D721Med (cell line): ENCODE results near the gene GAB1.

Experiments
- DNase-seq: peaks from one replicate; pipeline ENCODE4 v3.0.0; 2011; ENCODE audit warnings: low spot score; ENCODE audit not compliant: insufficient read length
- FAIRE-seq: peaks from 2 replicates; lab custom pipeline; 2011; peaks lifted over from hg19 to GRCh38; lab: Jason Lieb, UNC
- CTCF ChIP-seq: IDR thresholded peaks from 2 replicates; pipeline ENCODE4 v1.5.1; 2012; ENCODE audit warnings: mild to moderate bottlenecking, control low read depth; ENCODE audit not compliant: insufficient read depth; ENCODE audit errors: missing control alignments

The GAB1 gene

GRCh38 chr4:143417679-143418403 lies 81.2 kb downstream of the GAB1 start:
- no peak for TF ChIP-seq CTCF
- no peak for FAIRE-seq
- no peak for DNase-seq

- DNase-seq (no peak), FAIRE-seq (no peak)
- no peak for TF ChIP-seq CTCF
Observed at GRCh38 chr4:143420227-143420626, 83.6 kb downstream of the GAB1 start.

- TF ChIP-seq CTCF = no peak
- FAIRE-seq = no peak
- no peak for DNase-seq
Observed at GRCh38 chr4:143421609-143422008, 84.9 kb downstream of the GAB1 start.

- TF ChIP-seq CTCF = no peak
- no peak for DNase-seq
- FAIRE-seq = no peak
Observed at GRCh38 chr4:143424276-143424675, 87.6 kb downstream of the GAB1 start.

DNA sequence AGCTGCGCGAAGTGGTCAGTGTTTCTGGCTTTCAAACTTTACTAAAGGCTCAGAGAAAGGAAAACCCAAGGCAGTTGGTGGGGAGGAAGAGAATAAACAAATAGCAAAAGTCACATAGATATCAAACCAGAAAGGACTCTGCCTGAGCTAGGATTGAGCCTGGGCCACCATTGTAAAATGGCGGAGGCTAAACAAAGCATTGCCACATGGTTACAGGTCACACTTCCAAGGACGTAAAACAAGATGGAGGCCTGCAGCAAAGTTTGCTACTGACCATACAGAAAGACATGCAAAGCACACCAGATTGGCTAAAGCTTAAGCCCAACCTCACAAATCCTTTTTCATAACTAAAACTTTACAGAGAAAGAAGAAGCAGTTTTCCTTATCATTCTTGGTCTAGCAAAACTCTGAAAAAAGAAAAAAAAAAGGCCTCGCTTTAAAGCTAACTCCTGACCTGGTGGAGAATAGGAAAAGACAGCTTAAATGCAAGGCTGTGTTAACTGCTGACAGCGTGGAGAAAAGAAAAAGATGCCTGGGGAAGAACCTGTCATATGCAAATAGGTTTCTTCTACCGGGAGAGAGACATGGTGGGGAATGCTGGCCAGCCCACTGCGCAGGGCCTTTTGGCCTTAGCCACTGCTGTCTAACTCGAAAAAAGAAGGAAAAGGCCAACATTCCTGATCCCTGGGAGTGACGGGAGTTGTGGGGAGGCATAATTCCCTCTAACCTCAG lies 95.0 kb downstream of the GAB1 start:
- TF ChIP-seq CTCF = no peak
- DNase-seq = no peak
- no peak for FAIRE-seq

GRCh38 chr4:143432258-143432591 lies 95.5 kb downstream of the GAB1 start:
- FAIRE-seq = no peak
- TF ChIP-seq CTCF = no peak

DNA sequence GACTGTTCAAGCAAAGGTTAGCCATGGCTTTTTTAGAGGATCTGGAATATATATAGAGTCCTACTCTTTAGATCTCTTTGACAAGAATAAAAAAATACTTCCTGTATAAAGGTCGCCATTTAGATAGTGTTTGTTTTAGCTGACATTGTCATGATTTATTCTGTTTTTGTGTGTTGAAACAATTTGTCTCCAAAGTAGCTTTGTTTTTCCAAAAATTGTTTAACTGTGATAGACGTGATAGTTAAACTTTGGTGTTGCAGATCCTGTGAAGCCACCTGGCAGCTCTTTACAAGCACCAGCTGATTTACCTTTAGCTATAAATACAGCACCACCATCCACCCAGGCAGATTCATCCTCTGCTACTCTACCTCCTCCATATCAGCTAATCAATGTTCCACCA lies 96.6 kb downstream of the GAB1 start:
- DNase-seq (no peak), FAIRE-seq (no peak)
- no peak for TF ChIP-seq CTCF

More at GRCh38 chr4:143432258-143432591, 95.5 kb downstream of the GAB1 start:
- DNase-seq = no peak
